Measurements from ENCODE around the gene P2RY2.

The P2RY2 gene

DNA sequence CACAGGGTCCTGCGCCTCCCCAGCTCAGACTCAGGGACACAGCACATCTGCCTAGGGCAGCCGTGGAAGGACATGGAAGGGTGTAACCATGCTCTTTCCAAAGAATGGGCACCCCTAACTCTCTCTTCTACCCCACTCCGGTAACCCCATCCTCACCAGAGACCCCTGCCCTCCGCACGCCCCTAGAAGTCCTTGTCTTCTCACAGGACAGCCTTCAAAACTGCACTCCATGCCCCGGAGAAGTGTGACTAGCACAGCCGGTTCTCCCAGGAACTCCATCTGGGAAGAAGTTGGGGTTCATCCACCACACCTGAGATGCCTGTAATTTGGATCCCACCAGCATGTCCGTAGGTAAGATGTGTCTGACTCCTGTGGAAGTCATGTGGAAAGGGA, 25.0 kb downstream of the P2RY2 start:
- TF ChIP-seq, protein P1, sequence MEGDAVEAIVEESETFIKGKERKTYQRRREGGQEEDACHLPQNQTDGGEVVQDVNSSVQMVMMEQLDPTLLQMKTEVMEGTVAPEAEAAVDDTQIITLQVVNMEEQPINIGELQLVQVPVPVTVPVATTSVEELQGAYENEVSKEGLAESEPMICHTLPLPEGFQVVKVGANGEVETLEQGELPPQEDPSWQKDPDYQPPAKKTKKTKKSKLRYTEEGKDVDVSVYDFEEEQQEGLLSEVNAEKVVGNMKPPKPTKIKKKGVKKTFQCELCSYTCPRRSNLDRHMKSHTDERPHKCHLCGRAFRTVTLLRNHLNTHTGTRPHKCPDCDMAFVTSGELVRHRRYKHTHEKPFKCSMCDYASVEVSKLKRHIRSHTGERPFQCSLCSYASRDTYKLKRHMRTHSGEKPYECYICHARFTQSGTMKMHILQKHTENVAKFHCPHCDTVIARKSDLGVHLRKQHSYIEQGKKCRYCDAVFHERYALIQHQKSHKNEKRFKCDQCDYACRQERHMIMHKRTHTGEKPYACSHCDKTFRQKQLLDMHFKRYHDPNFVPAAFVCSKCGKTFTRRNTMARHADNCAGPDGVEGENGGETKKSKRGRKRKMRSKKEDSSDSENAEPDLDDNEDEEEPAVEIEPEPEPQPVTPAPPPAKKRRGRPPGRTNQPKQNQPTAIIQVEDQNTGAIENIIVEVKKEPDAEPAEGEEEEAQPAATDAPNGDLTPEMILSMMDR (IDR thresholded peaks at IDR 0.05; ENCODE audit: borderline replicate concordance, control extremely low read depth, extremely low read depth, insufficient read depth, missing control alignments) = no peak
- in situ Hi-C loops (cut with MboI; ENCODE audit: low sequenced_read_pairs, unreplicated experiment) = no loop called here
- DNase-seq (ENCODE audit: low spot score) = no peak

DNA sequence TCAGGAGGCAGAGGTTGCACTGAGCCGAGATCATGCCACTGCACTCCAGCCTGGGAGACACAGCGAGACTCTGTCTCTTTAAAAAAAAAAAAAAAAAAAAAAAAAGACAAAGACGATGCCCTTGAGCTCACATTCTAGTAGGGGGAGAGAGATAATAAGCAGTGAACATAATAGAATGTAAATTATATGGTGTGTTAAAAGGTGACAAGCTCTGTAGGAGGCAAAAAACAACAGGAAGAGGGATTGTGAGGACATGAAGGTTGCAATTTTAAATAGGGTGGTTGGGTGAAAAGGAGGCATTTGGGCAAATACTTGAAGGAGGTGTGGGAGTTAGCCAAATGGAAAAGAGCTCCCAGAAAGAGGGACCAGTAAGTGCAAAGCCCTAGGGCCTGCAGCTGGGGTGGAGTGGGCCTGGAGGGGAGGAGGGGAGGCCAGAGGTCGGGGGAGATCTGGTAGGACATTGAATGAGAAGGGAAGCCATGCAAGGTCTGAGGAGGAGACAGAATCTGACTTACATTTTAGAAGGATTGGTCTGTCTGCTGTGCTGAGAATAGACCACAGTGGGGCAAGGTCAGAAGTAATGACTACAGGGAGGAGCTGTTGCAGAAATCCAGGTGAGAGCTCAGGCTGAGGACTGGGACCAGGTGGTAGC, 26.6 kb downstream of the P2RY2 start:
- TF ChIP-seq, protein P1 (IDR thresholded peaks at IDR 0.05; ENCODE audit: borderline replicate concordance, control extremely low read depth, extremely low read depth, insufficient read depth, missing control alignments) = no peak
- in situ Hi-C loops (cut with MboI; ENCODE audit: low sequenced_read_pairs, unreplicated experiment) = no loop called here
- DNase-seq (ENCODE audit: low spot score) = no peak

- in situ Hi-C loops (cut with MboI; ENCODE audit: low sequenced_read_pairs, unreplicated experiment) = no loop called here
- no peak for DNase-seq (ENCODE audit: low spot score)
- TF ChIP-seq, protein P1 (IDR thresholded peaks at IDR 0.05; ENCODE audit: borderline replicate concordance, control extremely low read depth, extremely low read depth, insufficient read depth, missing control alignments) = no peak
Measured at GRCh38 chr11:73245461-73245860, 27.4 kb downstream of the P2RY2 start.

GRCh38 chr11:73246303-73246702, 28.2 kb downstream of the P2RY2 start:
- in situ Hi-C loops (cut with MboI; ENCODE audit: low sequenced_read_pairs, unreplicated experiment) = no loop called here
- TF ChIP-seq, protein P1 (IDR thresholded peaks at IDR 0.05; ENCODE audit: borderline replicate concordance, control extremely low read depth, extremely low read depth, insufficient read depth, missing control alignments) = no peak

GRCh38 chr11:73248526-73249185, 30.6 kb downstream of the P2RY2 start:
- no peak for DNase-seq (ENCODE audit: low spot score)
- in situ Hi-C loops (cut with MboI; ENCODE audit: low sequenced_read_pairs, unreplicated experiment) = no loop called here
- TF ChIP-seq, protein P1 (IDR thresholded peaks at IDR 0.05; ENCODE audit: borderline replicate concordance, control extremely low read depth, extremely low read depth, insufficient read depth, missing control alignments) = no peak

More at GRCh38 chr11:73246303-73246702, 28.2 kb downstream of the P2RY2 start:
- DNase-seq (ENCODE audit: low spot score) = no peak

GRCh38 chr11:73249304-73249703, 31.2 kb downstream of the P2RY2 start:
- in situ Hi-C loops (cut with MboI; ENCODE audit: low sequenced_read_pairs, unreplicated experiment) = no loop called here
- TF ChIP-seq, protein P1 (IDR thresholded peaks at IDR 0.05; ENCODE audit: borderline replicate concordance, control extremely low read depth, extremely low read depth, insufficient read depth, missing control alignments) = no peak
- DNase-seq (ENCODE audit: low spot score) = no peak

Data from GM13976 (cell line).